ENCODE data around the gene ZNF143. TPM values are rescaled to one million over a fixed set of nuclear protein-coding genes. Genes with fewer than 3 reads are reported as not detected.
A peak's percentile ranks its signal among the peaks of the same experiment; 100 is the strongest.
"Not testable (repeated sequence)": the region's sequence is repeated elsewhere in the genome, so short reads cannot be mapped to it uniquely, and the experiment has no call there.

The ZNF143 gene
- total RNA-seq (36.6 TPM), polyA plus RNA-seq (27.2 TPM)
- long read RNA-seq, donor 1: 0 reads
- long read RNA-seq, donor 2: 0 reads
- long read RNA-seq, donor 3, transcript ZNF143-213 (16 exons, 2,022 nt): major isoform, 5 of 10 reads
- long read RNA-seq, donor 3, partial matches to known transcripts: 0 of 10 reads
- long read RNA-seq, donor 3, other reads (novel, unspliced or antisense): 0 of 10 reads
- long read RNA-seq, donor 4, partial matches to known transcripts: 0 of 2 reads
- long read RNA-seq, donor 4, other reads (novel, unspliced or antisense): 0 of 2 reads
- long read RNA-seq, donor 5, partial matches to known transcripts: 0 of 6 reads
- long read RNA-seq, donor 5, other reads (novel, unspliced or antisense): 0 of 6 reads
- long read RNA-seq, donor 6, partial matches to known transcripts: 0 of 4 reads
- long read RNA-seq, donor 6, other reads (novel, unspliced or antisense): 0 of 4 reads
- long read RNA-seq, donor 7, partial matches to known transcripts: 0 of 11 reads
- long read RNA-seq, donor 7, other reads (novel, unspliced or antisense): 0 of 11 reads
- long read RNA-seq, donor 8, partial matches to known transcripts: 0 of 3 reads
- long read RNA-seq, donor 8, other reads (novel, unspliced or antisense): 0 of 3 reads
- long read RNA-seq, donor 9, partial matches to known transcripts: 0 of 3 reads
- long read RNA-seq, donor 9, other reads (novel, unspliced or antisense): 0 of 3 reads
- long read RNA-seq, donor 10, partial matches to known transcripts: 0 of 3 reads
- long read RNA-seq, donor 10, other reads (novel, unspliced or antisense): 0 of 3 reads

DNA sequence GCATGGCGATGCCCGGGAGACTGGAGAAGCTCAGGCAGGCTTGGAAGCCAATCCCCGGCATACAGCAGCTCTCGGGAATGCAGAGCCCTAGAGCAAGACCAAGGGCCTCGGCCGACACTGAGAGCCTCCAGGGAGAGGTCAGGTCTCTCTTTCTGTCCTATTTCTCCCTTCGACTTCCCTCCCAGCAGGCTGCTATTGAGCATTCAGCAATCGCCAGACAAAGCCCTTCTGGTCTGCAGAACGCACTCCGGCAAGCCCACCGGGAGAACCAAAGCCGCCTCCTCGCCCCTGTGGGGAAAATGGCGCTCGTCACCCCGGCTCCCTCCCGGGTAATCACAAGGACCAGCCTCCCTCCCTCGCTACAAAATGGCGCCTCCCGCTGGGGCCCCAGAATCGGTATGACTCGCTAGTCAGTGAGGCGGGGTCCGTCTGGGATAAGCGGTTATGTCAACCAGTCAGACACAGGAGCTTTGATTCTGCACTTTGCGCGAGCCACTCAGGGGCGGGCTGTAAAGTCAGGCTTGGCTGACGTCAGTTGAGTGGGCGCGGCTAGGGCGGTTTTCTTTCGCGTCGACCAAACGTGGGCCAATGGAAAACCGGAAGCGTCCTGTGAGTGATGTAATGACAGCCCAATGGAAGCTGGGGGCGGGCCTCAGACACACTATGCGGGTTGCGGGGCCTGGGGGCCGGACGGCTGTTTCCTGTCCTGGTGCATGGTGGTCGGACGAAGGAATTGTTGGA is at the start of gene ZNF143:
ZNF143 (plus strand) TSS at position 691 of the 741 bp plus-strand sequence. CDS start 10,297 bp downstream, outside the sequence.
- peak; percentile 99 to 100 (median 100) for DNase-seq (ENCODE audit: low read depth in 6 of 9, low spot score in 9 of 9)
- WGBS: under 1% methylated on average over 45 of the region's 45 CpGs
- Histone ChIP-seq H3K4me3 (ENCODE audit: low read length in 2 of 2) (peak within 1 kb of the TSS; percentile 86 to 100), H3K9me3 (ENCODE audit: control insufficient read depth in 2 of 2, insufficient read depth in 1 of 2, low read length in 1 of 2) (no peaks in the 10 kb centered on the region), H3K27me3 (ENCODE audit: control insufficient read depth in 2 of 2, insufficient read depth in 1 of 2, low read length in 1 of 2) (no peaks in the 10 kb centered on the region), H3K36me3 (ENCODE audit: control insufficient read depth in 2 of 2, insufficient read depth in 2 of 2, low read length in 1 of 2) (no peaks in the 10 kb centered on the region), H3K4me1 (ENCODE audit: control insufficient read depth in 2 of 2, insufficient read depth in 2 of 2, low read length in 2 of 2) (peaks cover 5 to 11% of the 10 kb centered on the region in 2 donors), H3K27ac (ENCODE audit: low read depth in 1 of 2, low read length in 1 of 2) (peak within 1 kb of the TSS; percentile 99 to 100)

DNA sequence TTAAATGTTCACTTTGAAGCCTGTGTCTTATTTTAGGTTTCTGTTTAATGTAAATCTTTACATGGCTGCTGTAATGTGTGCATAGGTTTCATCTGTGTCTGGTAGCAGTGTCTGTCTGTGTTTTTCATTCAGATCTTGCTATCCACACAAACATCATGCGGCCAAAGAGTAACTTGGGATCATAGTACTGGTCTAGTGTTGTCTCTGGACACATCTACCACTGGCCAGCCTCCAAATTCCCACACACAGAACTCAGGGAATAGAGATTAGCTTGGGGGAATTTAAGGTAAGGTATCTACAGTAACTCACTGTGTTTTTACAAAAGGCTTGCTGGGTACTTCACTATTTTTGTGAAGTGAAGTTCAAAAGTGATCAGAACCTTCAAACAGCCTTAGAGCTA is 32.1 kb upstream of the ZNF143 start:
- Histone ChIP-seq H3K27me3 (ENCODE audit: control insufficient read depth in 2 of 2, insufficient read depth in 1 of 2, low read length in 1 of 2) (no peaks in the 10 kb centered on the region), H3K9me3 (ENCODE audit: control insufficient read depth in 2 of 2, insufficient read depth in 1 of 2, low read length in 1 of 2) (no peaks in the 10 kb centered on the region), H3K4me1 (ENCODE audit: control insufficient read depth in 2 of 2, insufficient read depth in 2 of 2, low read length in 2 of 2) (no peaks in the 10 kb centered on the region), H3K4me3 (ENCODE audit: low read length in 2 of 2) (no peak overlapping the region), H3K36me3 (ENCODE audit: control insufficient read depth in 2 of 2, insufficient read depth in 2 of 2, low read length in 1 of 2) (peaks cover 36 to 78% of the 10 kb centered on the region in 2 donors), H3K27ac (ENCODE audit: low read depth in 1 of 2, low read length in 1 of 2) (no peak overlapping the region)
- DNase-seq (ENCODE audit: low read depth in 6 of 9, low spot score in 9 of 9): no peak
- 97% methylated on average over 1 of the region's 1 CpG for WGBS

GRCh38 chr11:9438611-9439010 is 22.2 kb upstream of the ZNF143 start:
- no peak for DNase-seq (ENCODE audit: low read depth in 6 of 9, low spot score in 9 of 9)
- no peak overlapping the region for H3K4me3 ChIP-seq (ENCODE audit: low read length in 2 of 2)
- no peak overlapping the region for H3K27ac ChIP-seq (ENCODE audit: low read depth in 1 of 2, low read length in 1 of 2)
- H3K4me1 ChIP-seq (ENCODE audit: control insufficient read depth in 2 of 2, insufficient read depth in 2 of 2, low read length in 2 of 2): no peaks in the 10 kb centered on the region
- WGBS: 98% methylated on average over 4 of the region's 4 CpGs
- no peaks in the 10 kb centered on the region for H3K9me3 ChIP-seq (ENCODE audit: control insufficient read depth in 2 of 2, insufficient read depth in 1 of 2, low read length in 1 of 2)
- H3K27me3 ChIP-seq (ENCODE audit: control insufficient read depth in 2 of 2, insufficient read depth in 1 of 2, low read length in 1 of 2): no peaks in the 10 kb centered on the region
- H3K36me3 ChIP-seq (ENCODE audit: control insufficient read depth in 2 of 2, insufficient read depth in 2 of 2, low read length in 1 of 2): peaks cover 30 to 80% of the 10 kb centered on the region in 2 donors

DNA sequence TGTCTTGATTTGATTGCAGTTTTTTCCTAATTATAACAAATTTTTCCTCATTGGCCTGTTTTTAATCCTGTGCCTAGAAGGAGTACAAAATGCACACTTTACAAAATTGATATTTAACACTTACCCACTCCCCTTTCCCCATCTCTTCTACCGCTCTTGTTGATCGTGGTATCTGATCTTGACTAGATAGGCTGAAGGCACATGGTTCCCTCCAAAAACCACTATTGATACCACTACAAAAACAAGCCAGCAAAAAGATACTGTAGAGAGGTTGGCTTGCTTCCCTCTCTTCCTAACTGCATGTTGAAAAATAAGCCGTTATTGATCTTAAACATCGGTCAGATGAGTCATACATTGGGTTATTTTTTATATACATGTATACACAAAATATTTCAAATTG is 14.6 kb upstream of the ZNF143 start:
- Histone ChIP-seq H3K27me3 (ENCODE audit: control insufficient read depth in 2 of 2, insufficient read depth in 1 of 2, low read length in 1 of 2) (no peaks in the 10 kb centered on the region), H3K4me3 (ENCODE audit: low read length in 2 of 2) (no peak overlapping the region), H3K27ac (ENCODE audit: low read depth in 1 of 2, low read length in 1 of 2) (no peak overlapping the region), H3K4me1 (ENCODE audit: control insufficient read depth in 2 of 2, insufficient read depth in 2 of 2, low read length in 2 of 2) (no peaks in the 10 kb centered on the region), H3K36me3 (ENCODE audit: control insufficient read depth in 2 of 2, insufficient read depth in 2 of 2, low read length in 1 of 2) (peaks cover 24 to 42% of the 10 kb centered on the region in 2 donors), H3K9me3 (ENCODE audit: control insufficient read depth in 2 of 2, insufficient read depth in 1 of 2, low read length in 1 of 2) (peaks cover 0 to 9% of the 10 kb centered on the region in 2 donors)
- 47% methylated on average over 4 of the region's 4 CpGs for WGBS
- peak in 1 of 9 donors; percentile 12 for DNase-seq (ENCODE audit: low read depth in 6 of 9, low spot score in 9 of 9)

GRCh38 chr11:9448576-9449352 is 12.0 kb upstream of the ZNF143 start:
- Histone ChIP-seq H3K36me3 (ENCODE audit: control insufficient read depth in 2 of 2, insufficient read depth in 2 of 2, low read length in 1 of 2) (peaks cover 7 to 18% of the 10 kb centered on the region in 2 donors), H3K27ac (ENCODE audit: low read depth in 1 of 2, low read length in 1 of 2) (no peak overlapping the region), H3K4me1 (ENCODE audit: control insufficient read depth in 2 of 2, insufficient read depth in 2 of 2, low read length in 2 of 2) (no peaks in the 10 kb centered on the region), H3K27me3 (ENCODE audit: control insufficient read depth in 2 of 2, insufficient read depth in 1 of 2, low read length in 1 of 2) (no peaks in the 10 kb centered on the region), H3K4me3 (ENCODE audit: low read length in 2 of 2) (no peak overlapping the region), H3K9me3 (ENCODE audit: control insufficient read depth in 2 of 2, insufficient read depth in 1 of 2, low read length in 1 of 2) (peaks cover 3 to 13% of the 10 kb centered on the region in 2 donors)
- over 99% methylated on average over 9 of the region's 9 CpGs for WGBS
- no peak for DNase-seq (ENCODE audit: low read depth in 6 of 9, low spot score in 9 of 9)

DNA sequence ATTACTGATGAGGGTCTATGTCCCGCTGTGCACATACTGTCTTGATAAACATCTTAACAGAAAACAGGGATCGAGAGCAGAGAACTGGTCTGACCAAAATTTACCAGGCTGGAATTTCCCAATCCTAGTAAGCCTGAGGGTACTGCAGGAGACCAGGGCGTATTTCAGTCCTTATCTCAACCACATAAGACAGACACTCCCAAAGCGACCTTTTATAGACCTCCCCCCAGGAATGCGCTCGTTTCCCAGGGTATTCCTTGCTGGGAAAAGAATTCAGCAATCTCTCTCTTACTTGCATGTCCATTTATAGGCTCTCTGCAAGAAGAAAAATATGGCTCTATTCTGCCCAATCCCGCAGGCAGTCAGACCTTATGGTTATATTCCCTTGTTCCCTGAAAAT is 8.8 kb upstream of the ZNF143 start:
- H3K27me3 ChIP-seq (ENCODE audit: control insufficient read depth in 2 of 2, insufficient read depth in 1 of 2, low read length in 1 of 2); H3K36me3 ChIP-seq (ENCODE audit: control insufficient read depth in 2 of 2, insufficient read depth in 2 of 2, low read length in 1 of 2); H3K4me3 ChIP-seq (ENCODE audit: low read length in 2 of 2); H3K4me1 ChIP-seq (ENCODE audit: control insufficient read depth in 2 of 2, insufficient read depth in 2 of 2, low read length in 2 of 2); DNase-seq (ENCODE audit: low read depth in 6 of 9, low spot score in 9 of 9); H3K27ac ChIP-seq (ENCODE audit: low read depth in 1 of 2, low read length in 1 of 2): not testable (repeated sequence)
- peaks cover 3 to 13% of the 10 kb centered on the region in 2 donors for H3K9me3 ChIP-seq (ENCODE audit: control insufficient read depth in 2 of 2, insufficient read depth in 1 of 2, low read length in 1 of 2)
- WGBS: 96% methylated on average over 7 of the region's 7 CpGs

DNA sequence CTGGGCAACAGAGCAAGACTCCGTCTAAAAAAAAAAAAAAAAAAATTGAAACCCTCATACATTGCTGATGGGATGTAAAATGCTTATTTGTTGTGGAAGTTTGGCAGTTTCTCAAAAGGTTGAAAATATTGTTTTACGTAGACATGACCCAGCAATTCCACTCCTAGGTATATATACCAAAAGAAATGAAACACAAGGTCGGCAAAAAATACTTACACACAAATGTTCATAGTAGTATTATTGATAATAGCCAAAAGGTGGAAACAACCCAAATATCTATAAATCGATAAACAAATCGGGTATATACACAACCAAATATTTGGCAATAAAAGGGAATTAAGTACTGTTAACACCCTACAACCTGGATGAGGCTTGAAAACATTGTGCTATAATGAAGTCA is 5.1 kb upstream of the ZNF143 start:
- H3K9me3 ChIP-seq (ENCODE audit: control insufficient read depth in 2 of 2, insufficient read depth in 1 of 2, low read length in 1 of 2): peaks cover 3 to 8% of the 10 kb centered on the region in 2 donors
- 97% methylated on average over 5 of the region's 5 CpGs for WGBS
- H3K27ac ChIP-seq (ENCODE audit: low read depth in 1 of 2, low read length in 1 of 2): no peak overlapping the region
- DNase-seq (ENCODE audit: low read depth in 6 of 9, low spot score in 9 of 9): no peak
- peaks cover 5% of the 10 kb centered on the region in 2 donors for H3K4me1 ChIP-seq (ENCODE audit: control insufficient read depth in 2 of 2, insufficient read depth in 2 of 2, low read length in 2 of 2)
- no peaks in the 10 kb centered on the region for H3K36me3 ChIP-seq (ENCODE audit: control insufficient read depth in 2 of 2, insufficient read depth in 2 of 2, low read length in 1 of 2)
- no peak overlapping the region for H3K4me3 ChIP-seq (ENCODE audit: low read length in 2 of 2)
- H3K27me3 ChIP-seq (ENCODE audit: control insufficient read depth in 2 of 2, insufficient read depth in 1 of 2, low read length in 1 of 2): no peaks in the 10 kb centered on the region

DNA sequence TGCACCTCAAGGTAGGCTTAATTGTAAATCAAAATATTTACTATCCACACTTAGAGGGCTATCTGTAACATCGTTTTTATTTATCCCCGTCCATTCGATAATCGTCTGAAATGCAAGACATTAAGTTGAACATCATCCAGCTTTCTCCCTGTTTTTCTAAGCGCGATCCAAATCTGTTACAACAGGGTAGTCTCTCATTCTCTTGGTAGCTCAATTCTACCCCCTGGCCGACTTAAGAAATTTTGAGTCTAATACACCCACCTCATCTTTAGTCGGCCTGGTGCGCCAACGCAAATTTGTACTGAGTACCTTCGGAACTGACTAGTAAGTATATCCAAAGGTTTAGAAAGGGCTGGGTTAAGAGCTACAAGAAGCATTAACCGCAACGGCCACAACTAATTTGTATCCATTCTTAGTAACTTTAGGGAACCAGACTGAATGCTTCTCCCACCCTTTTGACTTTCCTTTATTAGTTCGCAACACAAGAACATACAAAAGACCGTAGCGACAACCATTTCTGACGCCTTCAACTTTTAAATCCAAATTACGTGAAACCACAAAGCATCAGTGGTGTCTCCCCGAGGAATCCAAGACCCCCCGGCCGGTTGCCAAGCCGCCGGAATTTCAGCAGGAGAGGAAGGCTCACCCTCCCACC is 1.0 kb upstream of the ZNF143 start:
- Histone ChIP-seq H3K4me1 (ENCODE audit: control insufficient read depth in 2 of 2, insufficient read depth in 2 of 2, low read length in 2 of 2) (peaks cover 5 to 11% of the 10 kb centered on the region in 2 donors), H3K27ac (ENCODE audit: low read depth in 1 of 2, low read length in 1 of 2) (peak overlapping the region; percentile 92 to 99), H3K9me3 (ENCODE audit: control insufficient read depth in 2 of 2, insufficient read depth in 1 of 2, low read length in 1 of 2) (no peaks in the 10 kb centered on the region), H3K4me3 (ENCODE audit: low read length in 2 of 2) (peak overlapping the region; percentile 84 to 100), H3K36me3 (ENCODE audit: control insufficient read depth in 2 of 2, insufficient read depth in 2 of 2, low read length in 1 of 2) (no peaks in the 10 kb centered on the region), H3K27me3 (ENCODE audit: control insufficient read depth in 2 of 2, insufficient read depth in 1 of 2, low read length in 1 of 2) (no peaks in the 10 kb centered on the region)
- WGBS: 3% methylated on average over 23 of the region's 23 CpGs
- peak in 8 of 9 donors; percentile 25 to 73 (median 42) for DNase-seq (ENCODE audit: low read depth in 6 of 9, low spot score in 9 of 9)

All from thymus (tissue), 14 donors.